Motor neuron (in vitro differentiated cells): Measurements from ENCODE around the gene TXNL4A. TPM values are rescaled to one million over a fixed set of nuclear protein-coding genes. Genes with fewer than 3 reads are reported as not detected.

Source experiments
- ATAC-seq, 8 experiments: fragments of 200-7000 bp; cut with Tn5 transposase; replicated peaks in 6 of 8; 2 replicates each; pipeline ENCODE4 v1.8.0; 2021; ENCODE audit warnings: mild to moderate bottlenecking in 8 of 8, moderate library complexity in 8 of 8
- H3K27ac ChIP-seq, 2 donors: fragments of 250-450 bp; sonication (Bioruptor Pico); 2 replicates each; pipeline ENCODE4 v1.9.0; 2021; ENCODE audit warnings: antibody characterized with exemption in 2 of 2, mild to moderate bottlenecking in 2 of 2, moderate library complexity in 1 of 2
- H3K4me1 ChIP-seq, 2 donors: fragments of 250-450 bp; sonication (Bioruptor Pico); replicated peaks in 1 of 2; 2 replicates each; pipeline ENCODE4 v1.6.1; 2021; ENCODE audit warnings: antibody characterized with exemption in 2 of 2, mild to moderate bottlenecking in 2 of 2, moderate library complexity in 1 of 2
- H3K4me3 ChIP-seq, 5 donors: fragments of 250-450 bp; sonication (Bioruptor Pico); 2 replicates each; pipeline ENCODE4 v1.9.0; 2021; ENCODE audit warnings: antibody characterized with exemption in 5 of 5, mild to moderate bottlenecking in 5 of 5, moderate library complexity in 4 of 5
- WGBS, 10 experiments: fragments of 450-650 bp; shearing (Covaris generic); methylation state at CpG; one replicate each; pipeline ENCODE4 v1.0.0; 2022; 5-methylcytosine and 5-hydroxymethylcytosine counted together
- in situ Hi-C, 9 experiments: fragments of 400-800 bp; cut with MboI; loops; one replicate each; pipeline ENCODE4 v1.15.0; 2021; ENCODE audit warnings: low sequenced_read_pairs in 9 of 9, low pct_unique_long_range_greater_than_20kb in 2 of 9; ENCODE audit not compliant: unreplicated experiment in 9 of 9
- total RNA-seq, 8 experiments: library from RNA; unstranded; fragments of 300-600 nt; gene quantifications; 2 replicates each; pipeline versions ENCODE4 v1.2.3 to v1.2.4, GENCODE V29; 2022

Gene TXNL4A
- total RNA-seq, 8 experiments from 2014 or later: 96.6 to 174 (median 126) TPM

- in situ Hi-C loops: no loop called here
These were observed 59.8 kb downstream of the TXNL4A start for GRCh38 chr18:79928563-79928960.

GRCh38 chr18:79927607-79928562 is 60.5 kb downstream of the TXNL4A start:
- 80 to 100% (median 93%) methylated on average over 1 to 5 of the region's 25 CpGs; no CpG with 5 or more reads in 5 of the 10 experiments for WGBS, 10 experiments
- no peak overlapping the region for H3K27ac ChIP-seq
- H3K4me1 ChIP-seq: peaks cover 0 to 8% of the 10 kb centered on the region in 2 donors
- no peak overlapping the region for H3K4me3 ChIP-seq
- no peak for ATAC-seq
- in situ Hi-C loops: no loop called here

More at GRCh38 chr18:79928563-79928960, 59.8 kb downstream of the TXNL4A start:
- Histone ChIP-seq H3K4me1 (peaks cover 0 to 8% of the 10 kb centered on the region in 2 donors), H3K27ac (no peak overlapping the region), H3K4me3 (no peak overlapping the region)
- no peak for ATAC-seq
- 91 to 100% (median 96%) methylated on average over 1 to 4 of the region's 9 CpGs; no CpG with 5 or more reads in 6 of the 10 experiments for WGBS, 10 experiments

GRCh38 chr18:79926715-79927606 is 61.4 kb downstream of the TXNL4A start:
- in situ Hi-C loops: no loop called here
- Histone ChIP-seq H3K27ac (no peak overlapping the region), H3K4me3 (no peak overlapping the region), H3K4me1 (peaks cover 0 to 8% of the 10 kb centered on the region in 2 donors)
- WGBS, 10 experiments: 51 to 100% (median 84%) methylated on average over 1 to 11 of the region's 21 CpGs; no CpG with 5 or more reads in 1 of the 10 experiments
- ATAC-seq: no peak

GRCh38 chr18:79926306-79926705 is 62.1 kb downstream of the TXNL4A start:
- H3K27ac ChIP-seq: no peak overlapping the region
- peaks cover 0 to 8% of the 10 kb centered on the region in 2 donors for H3K4me1 ChIP-seq
- WGBS, 10 experiments: 80 to 100% (median 96%) methylated on average over 1 to 11 of the region's 11 CpGs; no CpG with 5 or more reads in 4 of the 10 experiments
- ATAC-seq: no peak
- H3K4me3 ChIP-seq: no peak overlapping the region
- in situ Hi-C loops: no loop called here

GRCh38 chr18:79924814-79925731 is 63.3 kb downstream of the TXNL4A start:
- in situ Hi-C loops: no loop called here
- H3K4me3 ChIP-seq: no peak overlapping the region
- no peak overlapping the region for H3K27ac ChIP-seq
- ATAC-seq: peak in 5 of 8 experiments; percentile 78 to 97 (median 87)
- 60 to 100% (median 86%) methylated on average over 2 to 13 of the region's 25 CpGs; no CpG with 5 or more reads in 1 of the 10 experiments for WGBS, 10 experiments
- H3K4me1 ChIP-seq: peaks cover 0 to 8% of the 10 kb centered on the region in 2 donors

GRCh38 chr18:79923896-79924585 is 64.3 kb downstream of the TXNL4A start:
- no peak overlapping the region for H3K4me3 ChIP-seq
- WGBS, 10 experiments: 80 to 100% (median 99%) methylated on average over 1 to 15 of the region's 26 CpGs
- H3K27ac ChIP-seq: no peak overlapping the region
- in situ Hi-C loops: no loop called here
- no peak for ATAC-seq
- peaks cover 0 to 8% of the 10 kb centered on the region in 2 donors for H3K4me1 ChIP-seq

- no peak for ATAC-seq
- no CpG with 5 or more reads among the region's 17 CpGs for WGBS, 10 experiments
- Histone ChIP-seq H3K4me1 (peaks cover 0 to 8% of the 10 kb centered on the region in 2 donors), H3K27ac (no peak overlapping the region), H3K4me3 (no peak overlapping the region)
- in situ Hi-C loops: no loop called here
These were observed 65.4 kb downstream of the TXNL4A start for GRCh38 chr18:79922971-79923411.

- 74 to 100% (median 95%) methylated on average over 3 to 11 of the region's 24 CpGs; no CpG with 5 or more reads in 2 of the 10 experiments for WGBS, 10 experiments
- Histone ChIP-seq H3K4me3 (no peak overlapping the region), H3K4me1 (peaks cover 0 to 8% of the 10 kb centered on the region in 2 donors), H3K27ac (no peak overlapping the region)
- in situ Hi-C loops: no loop called here
- no peak for ATAC-seq
These were observed 66.1 kb downstream of the TXNL4A start for GRCh38 chr18:79921984-79922965.
